ENCODE data around the gene ZCCHC7. TPM values are rescaled to one million over a fixed set of nuclear protein-coding genes. Genes with fewer than 3 reads are reported as not detected.

Gene ZCCHC7
- total RNA-seq, 1 experiment from 2014 or later: 27.9 TPM

- intact Hi-C loops (cut with micrococcal nuclease; ENCODE audit: unreplicated experiment): no loop called here
- BruUV-seq (replicated peaks): no TSS peak
- CTCF ChIA-PET: no interaction called here
These were observed 252.5 kb downstream of the ZCCHC7 start for GRCh38 chr9:37372839-37373238.

DNA sequence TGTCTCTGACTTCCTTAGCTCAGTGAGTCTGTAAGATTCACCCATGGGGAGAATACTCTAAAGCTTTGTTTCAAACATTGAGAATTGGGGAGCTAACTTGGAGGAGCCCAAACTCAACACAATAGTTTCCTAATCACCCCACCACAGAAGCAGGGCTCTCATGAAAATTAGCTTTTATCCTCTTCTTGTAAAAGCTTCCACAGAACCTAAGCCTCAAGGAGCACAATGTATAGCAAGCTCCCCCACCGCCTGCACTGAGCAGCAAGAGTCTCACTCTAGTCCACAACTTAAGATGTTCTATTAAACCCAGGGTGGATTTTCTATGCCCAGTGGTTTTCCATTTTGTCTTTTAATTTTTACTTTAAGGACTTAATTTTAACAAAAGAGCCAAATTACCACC, 253.2 kb downstream of the ZCCHC7 start:
- intact Hi-C loops (cut with micrococcal nuclease; ENCODE audit: unreplicated experiment): no loop called here
- CTCF ChIA-PET: no interaction called here
- no TSS peak for BruUV-seq (replicated peaks)

More at GRCh38 chr9:37372839-37373238, 252.5 kb downstream of the ZCCHC7 start:
- no peak overlapping the region for H3K4me3 ChIP-seq (ENCODE audit: low read depth, low read length, poor library complexity, severe bottlenecking)
- no peaks in the 10 kb centered on the region for H3K4me1 ChIP-seq (ENCODE audit: insufficient read depth, low read length, poor library complexity, severe bottlenecking)
- H3K27me3 ChIP-seq (replicated peaks; ENCODE audit: insufficient read depth, low read depth, low read length, poor library complexity): no peaks in the 10 kb centered on the region
- no peaks in the 10 kb centered on the region for H3K9me3 ChIP-seq (ENCODE audit: low read depth, low read length, poor library complexity, severe bottlenecking)
- no peaks in the 10 kb centered on the region for H3K36me3 ChIP-seq (ENCODE audit: insufficient read depth, low read length, poor library complexity, severe bottlenecking)
- H3K27ac ChIP-seq (ENCODE audit: low read depth, low read length, poor library complexity, severe bottlenecking): no peak overlapping the region
- DNase-seq (ENCODE audit: low spot score): no peak
- POLR2A ChIA-PET (ENCODE audit: low non-redundant PET): no interaction called here
- TF ChIP-seq, protein P1, sequence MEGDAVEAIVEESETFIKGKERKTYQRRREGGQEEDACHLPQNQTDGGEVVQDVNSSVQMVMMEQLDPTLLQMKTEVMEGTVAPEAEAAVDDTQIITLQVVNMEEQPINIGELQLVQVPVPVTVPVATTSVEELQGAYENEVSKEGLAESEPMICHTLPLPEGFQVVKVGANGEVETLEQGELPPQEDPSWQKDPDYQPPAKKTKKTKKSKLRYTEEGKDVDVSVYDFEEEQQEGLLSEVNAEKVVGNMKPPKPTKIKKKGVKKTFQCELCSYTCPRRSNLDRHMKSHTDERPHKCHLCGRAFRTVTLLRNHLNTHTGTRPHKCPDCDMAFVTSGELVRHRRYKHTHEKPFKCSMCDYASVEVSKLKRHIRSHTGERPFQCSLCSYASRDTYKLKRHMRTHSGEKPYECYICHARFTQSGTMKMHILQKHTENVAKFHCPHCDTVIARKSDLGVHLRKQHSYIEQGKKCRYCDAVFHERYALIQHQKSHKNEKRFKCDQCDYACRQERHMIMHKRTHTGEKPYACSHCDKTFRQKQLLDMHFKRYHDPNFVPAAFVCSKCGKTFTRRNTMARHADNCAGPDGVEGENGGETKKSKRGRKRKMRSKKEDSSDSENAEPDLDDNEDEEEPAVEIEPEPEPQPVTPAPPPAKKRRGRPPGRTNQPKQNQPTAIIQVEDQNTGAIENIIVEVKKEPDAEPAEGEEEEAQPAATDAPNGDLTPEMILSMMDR (conservative IDR thresholded peaks at IDR 0.05; ENCODE audit: low read depth, low read length): no peak
- TF ChIP-seq EZH2 (IDR thresholded peaks at IDR 0.05; ENCODE audit: borderline replicate concordance, low read depth, low read length, poor library complexity, severe bottlenecking): no peak

GRCh38 chr9:37374892-37375291, 254.5 kb downstream of the ZCCHC7 start:
- no TSS peak for BruUV-seq (replicated peaks)
- no peaks in the 10 kb centered on the region for H3K27me3 ChIP-seq (replicated peaks; ENCODE audit: insufficient read depth, low read depth, low read length, poor library complexity)
- H3K9me3 ChIP-seq (ENCODE audit: low read depth, low read length, poor library complexity, severe bottlenecking): no peaks in the 10 kb centered on the region
- ChIA-PET CTCF (interaction anchor here (0.6 kb wide), 1 partner anchor 32 kb away, joined by 3 read pairs; no protein-coding TSS in a partner anchor), POLR2A (ENCODE audit: low non-redundant PET) (no interaction called here)
- no peaks in the 10 kb centered on the region for H3K4me1 ChIP-seq (ENCODE audit: insufficient read depth, low read length, poor library complexity, severe bottlenecking)
- no peaks in the 10 kb centered on the region for H3K36me3 ChIP-seq (ENCODE audit: insufficient read depth, low read length, poor library complexity, severe bottlenecking)
- no peak overlapping the region for H3K4me3 ChIP-seq (ENCODE audit: low read depth, low read length, poor library complexity, severe bottlenecking)
- no peak overlapping the region for H3K27ac ChIP-seq (ENCODE audit: low read depth, low read length, poor library complexity, severe bottlenecking)
- DNase-seq (ENCODE audit: low spot score): no peak
- TF ChIP-seq, protein P1 (conservative IDR thresholded peaks at IDR 0.05; ENCODE audit: low read depth, low read length): no peak
- no peak for TF ChIP-seq EZH2 (IDR thresholded peaks at IDR 0.05; ENCODE audit: borderline replicate concordance, low read depth, low read length, poor library complexity, severe bottlenecking)
- intact Hi-C loops (cut with micrococcal nuclease; ENCODE audit: unreplicated experiment): no loop called here

More for the DNA sequence above, 253.2 kb downstream of the ZCCHC7 start:
- TF ChIP-seq, protein P1 (conservative IDR thresholded peaks at IDR 0.05; ENCODE audit: low read depth, low read length): no peak
- TF ChIP-seq EZH2 (IDR thresholded peaks at IDR 0.05; ENCODE audit: borderline replicate concordance, low read depth, low read length, poor library complexity, severe bottlenecking): no peak
- H3K4me1 ChIP-seq (ENCODE audit: insufficient read depth, low read length, poor library complexity, severe bottlenecking): no peaks in the 10 kb centered on the region
- no peak overlapping the region for H3K4me3 ChIP-seq (ENCODE audit: low read depth, low read length, poor library complexity, severe bottlenecking)
- POLR2A ChIA-PET (ENCODE audit: low non-redundant PET): no interaction called here
- H3K27ac ChIP-seq (ENCODE audit: low read depth, low read length, poor library complexity, severe bottlenecking): no peak overlapping the region
- no peaks in the 10 kb centered on the region for H3K9me3 ChIP-seq (ENCODE audit: low read depth, low read length, poor library complexity, severe bottlenecking)
- DNase-seq (ENCODE audit: low spot score): no peak
- H3K27me3 ChIP-seq (replicated peaks; ENCODE audit: insufficient read depth, low read depth, low read length, poor library complexity): no peaks in the 10 kb centered on the region
- H3K36me3 ChIP-seq (ENCODE audit: insufficient read depth, low read length, poor library complexity, severe bottlenecking): no peaks in the 10 kb centered on the region

Data from A673 (cell line).